ENCODE data around the gene NUMB.
A peak's percentile ranks its signal among the peaks of the same experiment; 100 is the strongest.

Gene NUMB

GRCh38 chr14:73458183-73458976 is at the start of gene NUMB:
NUMB (minus strand) TSS chr14:73458546; CDS start chr14:73355751, 102,795 bp downstream.
- DNase-seq (ENCODE audit: low read depth), result peak; percentile 93

GRCh38 chr14:73503648-73504047 is 45.3 kb upstream of the NUMB start:
- no peak for DNase-seq (ENCODE audit: low read depth)

GRCh38 chr14:73502017-73502619 is 43.8 kb upstream of the NUMB start:
- DNase-seq (ENCODE audit: low read depth), result no peak

GRCh38 chr14:73500360-73500759 is 42.0 kb upstream of the NUMB start:
- DNase-seq (ENCODE audit: low read depth), result no peak

GRCh38 chr14:73494593-73494992 is 36.2 kb upstream of the NUMB start:
- no peak for DNase-seq (ENCODE audit: low read depth)

- DNase-seq (ENCODE audit: low read depth), result no peak
Measured at GRCh38 chr14:73492670-73493069, 34.3 kb upstream of the NUMB start.

GRCh38 chr14:73492043-73492552 is 33.8 kb upstream of the NUMB start:
- DNase-seq (ENCODE audit: low read depth), result no peak

GRCh38 chr14:73491256-73492042 is 33.1 kb upstream of the NUMB start:
- peak; percentile 65 for DNase-seq (ENCODE audit: low read depth)

- no peak for DNase-seq (ENCODE audit: low read depth)
Measured at GRCh38 chr14:73489481-73490175, 31.3 kb upstream of the NUMB start.

- no peak for DNase-seq (ENCODE audit: low read depth)
Measured at GRCh38 chr14:73478684-73479083, 20.3 kb upstream of the NUMB start.

GRCh38 chr14:73477618-73478266 is 19.4 kb upstream of the NUMB start:
- no peak for DNase-seq (ENCODE audit: low read depth)

GRCh38 chr14:73476451-73476931 is 18.1 kb upstream of the NUMB start:
- no peak for DNase-seq (ENCODE audit: low read depth)

- no peak for DNase-seq (ENCODE audit: low read depth)
Measured at GRCh38 chr14:73474952-73475351, 16.6 kb upstream of the NUMB start.

- no peak for DNase-seq (ENCODE audit: low read depth)
Measured at GRCh38 chr14:73472185-73473114, 14.1 kb upstream of the NUMB start.

- DNase-seq (ENCODE audit: low read depth), result no peak
Measured at GRCh38 chr14:73471582-73472184, 13.3 kb upstream of the NUMB start.

GRCh38 chr14:73468828-73469375 is 10.6 kb upstream of the NUMB start:
- DNase-seq (ENCODE audit: low read depth), result no peak

- DNase-seq (ENCODE audit: low read depth), result no peak
Measured at GRCh38 chr14:73467800-73468199, 9.5 kb upstream of the NUMB start.

- DNase-seq (ENCODE audit: low read depth), result peak; percentile 61
Measured at GRCh38 chr14:73467377-73467776, 9.0 kb upstream of the NUMB start.

GRCh38 chr14:73466861-73467260 is 8.5 kb upstream of the NUMB start:
- DNase-seq (ENCODE audit: low read depth), result no peak

Data from activated T-helper 9 cell treated with anti-CD3 and anti-CD28 coated beads, Interleukin-2, amount 50 U/mL, for 16 hours (primary cell).